BE2C (cell line): Measurements from ENCODE around the gene KCNK4.

Experiments
- DNase-seq: peaks from one replicate; pipeline ENCODE4 v3.0.0-alpha.2; 2020
- H3K27me3 ChIP-seq: fragments of 250-450 bp; sonication (Bioruptor Pico); 2 replicates; pipeline ENCODE4 v1.5.1; 2020; ENCODE audit warnings: mild to moderate bottlenecking
- H3K36me3 ChIP-seq: fragments of 250-450 bp; sonication (Bioruptor Pico); 2 replicates; pipeline ENCODE4 v1.5.1; 2020; ENCODE audit warnings: mild to moderate bottlenecking
- H3K4me1 ChIP-seq: fragments of 250-450 bp; sonication (Bioruptor Pico); 2 replicates; pipeline ENCODE4 v1.5.1; 2020
- H3K4me3 ChIP-seq: 2 replicates; pipeline ENCODE4 v1.5.1; 2011; ENCODE audit warnings: low read depth, low read length
- H3K9me3 ChIP-seq: fragments of 250-450 bp; sonication (Bioruptor Pico); 2 replicates; pipeline ENCODE4 v1.5.1; 2020
- TF ChIP-seq, protein P1 (sequence below): IDR thresholded peaks from 2 replicates; pipeline ENCODE4 v1.5.1; 2012; ENCODE audit warnings: mild to moderate bottlenecking, low read depth, low read length

Gene KCNK4

DNA sequence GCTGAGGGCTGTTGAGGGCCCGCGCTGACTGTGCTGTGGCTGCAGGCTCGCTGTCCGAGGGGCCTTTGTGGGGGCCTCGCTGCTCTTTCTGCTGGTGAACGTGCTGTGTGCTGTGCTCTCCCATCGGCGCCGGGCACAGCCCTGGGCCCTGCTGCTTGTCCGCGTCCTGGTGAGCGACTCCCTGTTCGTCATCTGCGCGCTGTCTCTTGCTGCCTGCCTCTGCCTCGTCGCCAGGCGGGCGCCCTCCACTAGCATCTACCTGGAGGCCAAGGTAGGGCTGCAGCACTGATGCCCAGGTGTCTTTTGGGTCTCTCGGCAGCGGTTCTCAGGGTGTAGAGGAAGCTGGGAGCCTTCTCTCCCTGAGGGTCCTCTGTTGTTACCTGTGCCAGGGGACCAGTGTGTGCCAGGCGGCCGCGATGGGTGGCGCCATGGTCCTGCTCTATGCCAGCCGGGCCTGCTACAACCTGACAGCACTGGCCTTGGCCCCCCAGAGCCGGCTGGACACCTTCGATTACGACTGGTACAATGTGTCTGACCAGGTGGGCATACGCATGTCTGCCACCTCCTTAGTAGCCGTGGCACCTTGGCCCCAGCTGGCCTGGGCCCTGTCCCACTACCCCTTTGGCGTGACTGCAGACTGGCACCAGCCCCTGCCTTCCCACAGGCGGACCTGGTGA, 3.3 kb upstream of the KCNK4 start:
- Histone ChIP-seq H3K4me1 (no peaks in the 10 kb centered on the region), H3K9me3 (no peaks in the 10 kb centered on the region), H3K36me3 (no peaks in the 10 kb centered on the region), H3K27me3 (peaks cover 27% of the 10 kb centered on the region), H3K4me3 (no peak overlapping the region)
- TF ChIP-seq, protein P1, sequence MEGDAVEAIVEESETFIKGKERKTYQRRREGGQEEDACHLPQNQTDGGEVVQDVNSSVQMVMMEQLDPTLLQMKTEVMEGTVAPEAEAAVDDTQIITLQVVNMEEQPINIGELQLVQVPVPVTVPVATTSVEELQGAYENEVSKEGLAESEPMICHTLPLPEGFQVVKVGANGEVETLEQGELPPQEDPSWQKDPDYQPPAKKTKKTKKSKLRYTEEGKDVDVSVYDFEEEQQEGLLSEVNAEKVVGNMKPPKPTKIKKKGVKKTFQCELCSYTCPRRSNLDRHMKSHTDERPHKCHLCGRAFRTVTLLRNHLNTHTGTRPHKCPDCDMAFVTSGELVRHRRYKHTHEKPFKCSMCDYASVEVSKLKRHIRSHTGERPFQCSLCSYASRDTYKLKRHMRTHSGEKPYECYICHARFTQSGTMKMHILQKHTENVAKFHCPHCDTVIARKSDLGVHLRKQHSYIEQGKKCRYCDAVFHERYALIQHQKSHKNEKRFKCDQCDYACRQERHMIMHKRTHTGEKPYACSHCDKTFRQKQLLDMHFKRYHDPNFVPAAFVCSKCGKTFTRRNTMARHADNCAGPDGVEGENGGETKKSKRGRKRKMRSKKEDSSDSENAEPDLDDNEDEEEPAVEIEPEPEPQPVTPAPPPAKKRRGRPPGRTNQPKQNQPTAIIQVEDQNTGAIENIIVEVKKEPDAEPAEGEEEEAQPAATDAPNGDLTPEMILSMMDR, result no peak
- no peak for DNase-seq

DNA sequence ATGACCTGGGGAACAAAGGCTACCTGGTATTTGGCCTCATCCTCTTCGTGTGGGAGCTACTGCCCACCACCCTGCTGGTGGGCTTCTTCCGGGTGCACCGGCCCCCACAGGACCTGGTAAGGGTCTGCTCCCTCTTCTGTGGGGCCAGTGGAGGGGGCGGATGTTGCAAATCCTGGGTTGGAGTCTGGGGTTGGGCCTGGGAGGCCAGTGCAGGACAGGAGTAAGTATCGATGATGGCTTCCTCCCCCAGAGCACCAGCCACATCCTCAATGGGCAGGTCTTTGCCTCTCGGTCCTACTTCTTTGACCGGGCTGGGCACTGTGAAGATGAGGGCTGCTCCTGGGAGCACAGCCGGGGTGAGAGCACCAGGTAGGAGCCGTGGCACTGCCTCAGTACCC, 2.8 kb upstream of the KCNK4 start:
- Histone ChIP-seq H3K4me3 (no peak overlapping the region), H3K4me1 (no peaks in the 10 kb centered on the region)
- TF ChIP-seq, protein P1, result no peak

DNA sequence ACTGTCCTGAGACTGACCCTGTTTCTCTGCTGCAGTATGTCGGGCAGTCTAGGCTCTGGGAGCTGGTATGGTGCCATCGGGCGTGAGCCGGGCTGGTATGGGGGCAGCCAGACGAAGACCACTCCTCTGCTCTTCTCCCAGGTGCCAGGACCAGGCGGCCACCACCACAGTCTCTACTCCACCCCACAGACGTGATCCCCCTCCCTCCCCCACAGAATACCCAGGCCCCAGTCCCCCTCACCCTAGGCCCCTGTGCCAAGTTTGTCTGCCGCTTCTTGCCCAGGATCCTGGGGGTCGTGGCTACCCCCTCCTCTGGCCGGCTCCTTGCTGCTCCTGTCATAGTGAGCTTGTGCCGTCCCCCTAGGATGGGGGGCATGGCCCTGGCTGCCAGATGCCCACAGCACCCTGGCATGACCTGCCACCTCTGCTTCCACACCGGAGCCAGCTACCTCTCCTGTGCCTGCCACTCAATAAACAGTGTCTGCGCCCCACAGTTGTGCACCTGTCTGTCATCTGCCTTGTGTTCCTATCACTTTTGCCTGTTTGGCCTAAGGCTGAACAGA, 2.0 kb upstream of the KCNK4 start:
- Histone ChIP-seq H3K27me3 (peaks cover 40% of the 10 kb centered on the region), H3K36me3 (no peaks in the 10 kb centered on the region), H3K4me3 (no peak overlapping the region), H3K4me1 (no peaks in the 10 kb centered on the region), H3K9me3 (no peaks in the 10 kb centered on the region)
- DNase-seq, result no peak
- TF ChIP-seq, protein P1, result no peak

More for the DNA sequence above, 2.8 kb upstream of the KCNK4 start:
- no peak for DNase-seq
- Histone ChIP-seq H3K36me3 (no peaks in the 10 kb centered on the region), H3K27me3 (peaks cover 33% of the 10 kb centered on the region), H3K9me3 (no peaks in the 10 kb centered on the region)

DNA sequence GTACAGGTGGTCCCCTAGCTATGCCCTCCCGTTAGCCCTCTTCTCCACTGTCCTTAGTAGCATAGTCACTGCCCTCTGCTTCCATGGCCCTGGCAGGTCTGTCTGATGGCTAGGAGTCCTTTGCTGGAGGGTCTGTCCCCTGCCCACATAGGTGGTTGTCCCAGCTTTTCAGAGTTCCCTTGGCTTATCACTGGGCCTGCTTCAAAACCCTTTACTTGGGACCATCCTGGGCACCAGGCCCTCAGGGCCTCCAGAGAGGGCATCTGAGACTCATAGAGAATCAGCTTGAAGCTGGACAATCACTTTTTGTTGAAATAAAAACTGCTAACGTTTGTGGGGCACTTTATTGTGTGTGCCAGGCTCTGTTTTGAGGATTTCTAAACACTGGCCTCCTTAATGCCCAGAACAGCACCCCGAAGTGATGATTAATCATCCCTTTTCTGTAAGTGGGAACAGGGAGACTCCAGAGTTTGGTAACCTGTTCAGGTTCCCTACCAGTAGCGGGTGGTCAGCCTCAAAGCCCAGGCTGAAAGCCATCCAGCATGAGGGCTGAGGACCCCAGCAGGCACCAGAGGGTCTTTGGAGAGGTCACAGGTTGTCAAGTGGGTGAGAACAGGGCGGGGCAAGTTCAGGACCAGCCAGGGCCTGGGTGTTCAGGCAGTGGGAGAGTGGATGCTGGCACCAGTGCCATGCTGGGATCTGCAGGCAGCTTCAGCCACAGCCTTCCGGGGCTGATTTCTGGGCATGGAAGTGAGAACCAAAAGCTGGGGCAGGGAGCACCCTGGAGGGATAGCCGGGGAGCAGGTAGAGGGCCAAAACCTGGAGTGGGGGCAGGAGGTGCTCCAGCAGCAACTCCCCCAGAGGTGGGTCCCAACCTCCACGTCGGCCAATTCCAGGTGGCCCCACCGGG, 495 bp upstream of the KCNK4 start:
- H3K27me3 ChIP-seq, result peaks cover 40% of the 10 kb centered on the region
- no peak overlapping the region for H3K4me3 ChIP-seq
- no peak for DNase-seq

DNA sequence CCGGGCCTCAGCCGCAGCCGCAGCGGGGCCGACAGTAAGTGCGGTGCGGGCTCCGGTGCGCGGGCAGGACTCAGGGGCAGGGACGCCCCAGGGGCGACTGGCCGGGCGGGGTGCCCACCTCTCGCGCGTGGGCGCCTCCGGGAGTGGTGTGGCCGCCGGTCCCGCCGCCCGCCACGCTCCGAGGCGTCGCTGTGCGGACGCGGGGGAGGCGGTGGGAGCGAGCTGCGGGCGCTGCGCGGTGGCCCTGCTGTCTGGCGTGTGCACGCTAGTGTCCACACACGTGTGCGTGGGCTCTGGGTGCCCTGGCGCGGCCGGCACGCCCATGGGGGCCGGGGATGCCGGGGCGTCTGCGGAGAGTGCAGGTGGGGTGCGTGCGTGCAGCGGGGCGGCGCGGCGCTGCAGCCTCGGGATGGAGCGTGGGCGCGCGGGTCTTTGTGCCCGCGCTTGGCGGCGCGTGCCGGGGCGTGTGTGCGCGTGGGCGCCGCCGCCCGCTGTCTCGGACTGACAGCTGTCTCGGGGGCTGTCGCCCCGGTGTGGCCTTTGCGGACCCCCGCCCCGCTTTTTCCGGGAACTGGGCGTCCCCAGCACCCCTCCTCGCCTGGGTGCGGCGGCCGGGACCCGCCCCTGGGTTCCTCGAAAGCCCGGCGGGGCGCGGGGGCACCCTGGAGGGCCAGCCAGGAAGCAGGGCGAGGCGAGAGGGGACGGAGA, 804 bp downstream of the KCNK4 start:
- no peak for DNase-seq
- Histone ChIP-seq H3K27me3 (peaks cover 45% of the 10 kb centered on the region), H3K9me3 (no peaks in the 10 kb centered on the region), H3K4me1 (no peaks in the 10 kb centered on the region), H3K4me3 (no peak overlapping the region), H3K36me3 (no peaks in the 10 kb centered on the region)
- TF ChIP-seq, protein P1, result no peak

More for the DNA sequence above, 495 bp upstream of the KCNK4 start:
- H3K4me1 ChIP-seq, result no peaks in the 10 kb centered on the region
- H3K9me3 ChIP-seq, result no peaks in the 10 kb centered on the region
- H3K36me3 ChIP-seq, result no peaks in the 10 kb centered on the region
- TF ChIP-seq, protein P1, result no peak
